ENCODE data around the gene E2F8. TPM values are rescaled to one million over a fixed set of nuclear protein-coding genes. Genes with fewer than 3 reads are reported as not detected.

Gene E2F8
- total RNA-seq, 2 donors from 2014 or later = 0.46 to 0.57 TPM

GRCh38 chr11:19225123-19225522, 15.6 kb downstream of the E2F8 start:
- WGBS = 83% methylated on average over 6 of the region's 6 CpGs
- TF ChIP-seq POLR2AphosphoS5 (IDR thresholded peaks at IDR 0.05) (no peak), POLR2A (IDR thresholded peaks at IDR 0.05) (no peak), CTCF (IDR thresholded peaks at IDR 0.05) (no peak)
- H3K27ac ChIP-seq = no peak overlapping the region
- intact Hi-C loops (cut with DNase I) = no loop called here
- H3K4me3 ChIP-seq = no peak overlapping the region
- H3K36me3 ChIP-seq = no peaks in the 10 kb centered on the region
- no peaks in the 10 kb centered on the region for H3K9me3 ChIP-seq
- no peak for DNase-seq (ENCODE audit: low spot score)
- H3K4me1 ChIP-seq (replicated peaks) = no peaks in the 10 kb centered on the region
- peaks cover 2% of the 10 kb centered on the region for H3K27me3 ChIP-seq (replicated peaks; ENCODE audit: insufficient read depth)

- WGBS = 61% methylated on average over 3 of the region's 3 CpGs
These were observed 19.6 kb downstream of the E2F8 start for GRCh38 chr11:19220903-19221724.

GRCh38 chr11:19218786-19219460, 21.8 kb downstream of the E2F8 start:
- peaks cover 2% of the 10 kb centered on the region for H3K27me3 ChIP-seq (replicated peaks; ENCODE audit: insufficient read depth)
- no peak for DNase-seq (ENCODE audit: low spot score)
- TF ChIP-seq POLR2AphosphoS5 (IDR thresholded peaks at IDR 0.05) (no peak), POLR2A (IDR thresholded peaks at IDR 0.05) (no peak), CTCF (IDR thresholded peaks at IDR 0.05) (no peak)
- no peaks in the 10 kb centered on the region for H3K4me1 ChIP-seq (replicated peaks)
- intact Hi-C loops (cut with DNase I) = no loop called here
- no peak overlapping the region for H3K4me3 ChIP-seq
- no peaks in the 10 kb centered on the region for H3K9me3 ChIP-seq
- no peak overlapping the region for H3K27ac ChIP-seq
- H3K36me3 ChIP-seq = no peaks in the 10 kb centered on the region
- WGBS = 85% methylated on average over 15 of the region's 15 CpGs

More at GRCh38 chr11:19220903-19221724, 19.6 kb downstream of the E2F8 start:
- no peak for DNase-seq (ENCODE audit: low spot score)
- Histone ChIP-seq H3K36me3 (no peaks in the 10 kb centered on the region), H3K9me3 (no peaks in the 10 kb centered on the region), H3K4me1 (replicated peaks) (no peaks in the 10 kb centered on the region), H3K27ac (no peak overlapping the region), H3K27me3 (replicated peaks; ENCODE audit: insufficient read depth) (peaks cover 2% of the 10 kb centered on the region), H3K4me3 (no peak overlapping the region)
- intact Hi-C loops (cut with DNase I) = no loop called here
- TF ChIP-seq CTCF (IDR thresholded peaks at IDR 0.05) (no peak), POLR2A (IDR thresholded peaks at IDR 0.05) (no peak), POLR2AphosphoS5 (IDR thresholded peaks at IDR 0.05) (no peak)

GRCh38 chr11:19218216-19218615, 22.5 kb downstream of the E2F8 start:
- 44% methylated on average over 3 of the region's 3 CpGs for WGBS
- intact Hi-C loops (cut with DNase I) = no loop called here

More at GRCh38 chr11:19218216-19218615, 22.5 kb downstream of the E2F8 start:
- DNase-seq (ENCODE audit: low spot score) = no peak
- Histone ChIP-seq H3K9me3 (no peaks in the 10 kb centered on the region), H3K4me3 (no peak overlapping the region), H3K27me3 (replicated peaks; ENCODE audit: insufficient read depth) (peaks cover 2% of the 10 kb centered on the region), H3K4me1 (replicated peaks) (no peaks in the 10 kb centered on the region), H3K27ac (no peak overlapping the region), H3K36me3 (no peaks in the 10 kb centered on the region)
- TF ChIP-seq CTCF (IDR thresholded peaks at IDR 0.05) = no peak
- TF ChIP-seq POLR2A (IDR thresholded peaks at IDR 0.05) = no peak
- no peak for TF ChIP-seq POLR2AphosphoS5 (IDR thresholded peaks at IDR 0.05)

Measured in prostate gland (tissue), 2 donors.